Measurements from ENCODE around the gene B4GALT2. TPM values are rescaled to one million over a fixed set of nuclear protein-coding genes. Genes with fewer than 3 reads are reported as not detected.

B4GALT2 gene
- total and polyA plus RNA-seq, 9 of the 15 experiments (the other 6 are each of a cell fraction or from before 2014, with no cell fraction given) = 1.3 to 86.8 (median 43.8) TPM

GRCh38 chr1:43979528-43980254 is 681 bp downstream of the B4GALT2 start (continued):
- TF ChIP-seq ZNF407 (IDR thresholded peaks at IDR 0.05; ENCODE audit: low read depth) (no peak), OTX1 (CRISPR knock-in tag; IDR thresholded peaks at IDR 0.05) (no peak), DPF2 (IDR thresholded peaks at IDR 0.05) (peak; percentile 39; the same call in 1 of the 2 replicates), ARHGAP35 (IDR thresholded peaks at IDR 0.05; ENCODE audit: partially characterized antibody) (no peak), ZFX (CRISPR knock-in tag; IDR thresholded peaks at IDR 0.05) (0 out of 2 replicates have a peak, but pooled peaks have one; percentile 46), HLTF (IDR thresholded peaks at IDR 0.05) (no peak), EP400 (IDR thresholded peaks at IDR 0.05) (peak; percentile 94), RFX7 (CRISPR knock-in tag; IDR thresholded peaks at IDR 0.05) (no peak), HNRNPLL (IDR thresholded peaks at IDR 0.05; ENCODE audit: low read depth, low read length, poor library complexity, severe bottlenecking) (no peak)
- TF ChIP-seq, protein P1, sequence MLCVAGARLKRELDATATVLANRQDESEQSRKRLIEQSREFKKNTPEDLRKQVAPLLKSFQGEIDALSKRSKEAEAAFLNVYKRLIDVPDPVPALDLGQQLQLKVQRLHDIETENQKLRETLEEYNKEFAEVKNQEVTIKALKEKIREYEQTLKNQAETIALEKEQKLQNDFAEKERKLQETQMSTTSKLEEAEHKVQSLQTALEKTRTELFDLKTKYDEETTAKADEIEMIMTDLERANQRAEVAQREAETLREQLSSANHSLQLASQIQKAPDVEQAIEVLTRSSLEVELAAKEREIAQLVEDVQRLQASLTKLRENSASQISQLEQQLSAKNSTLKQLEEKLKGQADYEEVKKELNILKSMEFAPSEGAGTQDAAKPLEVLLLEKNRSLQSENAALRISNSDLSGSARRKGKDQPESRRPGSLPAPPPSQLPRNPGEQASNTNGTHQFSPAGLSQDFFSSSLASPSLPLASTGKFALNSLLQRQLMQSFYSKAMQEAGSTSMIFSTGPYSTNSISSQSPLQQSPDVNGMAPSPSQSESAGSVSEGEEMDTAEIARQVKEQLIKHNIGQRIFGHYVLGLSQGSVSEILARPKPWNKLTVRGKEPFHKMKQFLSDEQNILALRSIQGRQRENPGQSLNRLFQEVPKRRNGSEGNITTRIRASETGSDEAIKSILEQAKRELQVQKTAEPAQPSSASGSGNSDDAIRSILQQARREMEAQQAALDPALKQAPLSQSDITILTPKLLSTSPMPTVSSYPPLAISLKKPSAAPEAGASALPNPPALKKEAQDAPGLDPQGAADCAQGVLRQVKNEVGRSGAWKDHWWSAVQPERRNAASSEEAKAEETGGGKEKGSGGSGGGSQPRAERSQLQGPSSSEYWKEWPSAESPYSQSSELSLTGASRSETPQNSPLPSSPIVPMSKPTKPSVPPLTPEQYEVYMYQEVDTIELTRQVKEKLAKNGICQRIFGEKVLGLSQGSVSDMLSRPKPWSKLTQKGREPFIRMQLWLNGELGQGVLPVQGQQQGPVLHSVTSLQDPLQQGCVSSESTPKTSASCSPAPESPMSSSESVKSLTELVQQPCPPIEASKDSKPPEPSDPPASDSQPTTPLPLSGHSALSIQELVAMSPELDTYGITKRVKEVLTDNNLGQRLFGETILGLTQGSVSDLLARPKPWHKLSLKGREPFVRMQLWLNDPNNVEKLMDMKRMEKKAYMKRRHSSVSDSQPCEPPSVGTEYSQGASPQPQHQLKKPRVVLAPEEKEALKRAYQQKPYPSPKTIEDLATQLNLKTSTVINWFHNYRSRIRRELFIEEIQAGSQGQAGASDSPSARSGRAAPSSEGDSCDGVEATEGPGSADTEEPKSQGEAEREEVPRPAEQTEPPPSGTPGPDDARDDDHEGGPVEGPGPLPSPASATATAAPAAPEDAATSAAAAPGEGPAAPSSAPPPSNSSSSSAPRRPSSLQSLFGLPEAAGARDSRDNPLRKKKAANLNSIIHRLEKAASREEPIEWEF (CRISPR knock-in tag; IDR thresholded peaks at IDR 0.05) = no peak
- TF ChIP-seq, protein P2, sequence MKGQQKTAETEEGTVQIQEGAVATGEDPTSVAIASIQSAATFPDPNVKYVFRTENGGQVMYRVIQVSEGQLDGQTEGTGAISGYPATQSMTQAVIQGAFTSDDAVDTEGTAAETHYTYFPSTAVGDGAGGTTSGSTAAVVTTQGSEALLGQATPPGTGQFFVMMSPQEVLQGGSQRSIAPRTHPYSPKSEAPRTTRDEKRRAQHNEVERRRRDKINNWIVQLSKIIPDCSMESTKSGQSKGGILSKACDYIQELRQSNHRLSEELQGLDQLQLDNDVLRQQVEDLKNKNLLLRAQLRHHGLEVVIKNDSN (CRISPR knock-in tag; IDR thresholded peaks at IDR 0.05) = peak; percentile 70
- TF ChIP-seq, protein P3, sequence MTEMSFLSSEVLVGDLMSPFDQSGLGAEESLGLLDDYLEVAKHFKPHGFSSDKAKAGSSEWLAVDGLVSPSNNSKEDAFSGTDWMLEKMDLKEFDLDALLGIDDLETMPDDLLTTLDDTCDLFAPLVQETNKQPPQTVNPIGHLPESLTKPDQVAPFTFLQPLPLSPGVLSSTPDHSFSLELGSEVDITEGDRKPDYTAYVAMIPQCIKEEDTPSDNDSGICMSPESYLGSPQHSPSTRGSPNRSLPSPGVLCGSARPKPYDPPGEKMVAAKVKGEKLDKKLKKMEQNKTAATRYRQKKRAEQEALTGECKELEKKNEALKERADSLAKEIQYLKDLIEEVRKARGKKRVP (CRISPR knock-in tag; IDR thresholded peaks at IDR 0.05) = no peak

Data from K562 (cell line).